ENCODE data around the gene RPN2. TPM values are rescaled to one million over a fixed set of nuclear protein-coding genes. Genes with fewer than 3 reads are reported as not detected.

The RPN2 gene
- total RNA-seq, 4 donors from 2014 or later = 74.4 to 161 (median 107) TPM

GRCh38 chr20:37279820-37280219 is 100.7 kb downstream of the RPN2 start:
- no peaks in the 10 kb centered on the region for H3K36me3 ChIP-seq
- TF ChIP-seq, protein P1, sequence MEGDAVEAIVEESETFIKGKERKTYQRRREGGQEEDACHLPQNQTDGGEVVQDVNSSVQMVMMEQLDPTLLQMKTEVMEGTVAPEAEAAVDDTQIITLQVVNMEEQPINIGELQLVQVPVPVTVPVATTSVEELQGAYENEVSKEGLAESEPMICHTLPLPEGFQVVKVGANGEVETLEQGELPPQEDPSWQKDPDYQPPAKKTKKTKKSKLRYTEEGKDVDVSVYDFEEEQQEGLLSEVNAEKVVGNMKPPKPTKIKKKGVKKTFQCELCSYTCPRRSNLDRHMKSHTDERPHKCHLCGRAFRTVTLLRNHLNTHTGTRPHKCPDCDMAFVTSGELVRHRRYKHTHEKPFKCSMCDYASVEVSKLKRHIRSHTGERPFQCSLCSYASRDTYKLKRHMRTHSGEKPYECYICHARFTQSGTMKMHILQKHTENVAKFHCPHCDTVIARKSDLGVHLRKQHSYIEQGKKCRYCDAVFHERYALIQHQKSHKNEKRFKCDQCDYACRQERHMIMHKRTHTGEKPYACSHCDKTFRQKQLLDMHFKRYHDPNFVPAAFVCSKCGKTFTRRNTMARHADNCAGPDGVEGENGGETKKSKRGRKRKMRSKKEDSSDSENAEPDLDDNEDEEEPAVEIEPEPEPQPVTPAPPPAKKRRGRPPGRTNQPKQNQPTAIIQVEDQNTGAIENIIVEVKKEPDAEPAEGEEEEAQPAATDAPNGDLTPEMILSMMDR (IDR thresholded peaks at IDR 0.05) = no peak
- no peak for TF ChIP-seq POLR2A (IDR thresholded peaks at IDR 0.05)

GRCh38 chr20:37280403-37280802 is 101.3 kb downstream of the RPN2 start:
- TF ChIP-seq POLR2A (IDR thresholded peaks at IDR 0.05) = no peak
- TF ChIP-seq, protein P1 (IDR thresholded peaks at IDR 0.05) = no peak
- Histone ChIP-seq H3K27me3 (no peaks in the 10 kb centered on the region), H3K9me3 (no peaks in the 10 kb centered on the region), H3K36me3 (no peaks in the 10 kb centered on the region), H3K4me1 (no peaks in the 10 kb centered on the region), H3K27ac (no peak overlapping the region), H3K4me3 (no peak overlapping the region)
- DNase-seq = no peak
- intact Hi-C loops (cut with DNase I; ENCODE audit: low total_unique reads) = loop anchor here (5.0 kb wide), 1 partner anchor 102 kb away; no protein-coding TSS in a partner anchor

More at GRCh38 chr20:37279820-37280219, 100.7 kb downstream of the RPN2 start:
- no peaks in the 10 kb centered on the region for H3K4me1 ChIP-seq
- no peaks in the 10 kb centered on the region for H3K27me3 ChIP-seq
- no peak overlapping the region for H3K4me3 ChIP-seq
- intact Hi-C loops (cut with DNase I; ENCODE audit: low total_unique reads) = loop anchor here (5.0 kb wide), 1 partner anchor 102 kb away; no protein-coding TSS in a partner anchor
- H3K9me3 ChIP-seq = no peaks in the 10 kb centered on the region
- DNase-seq = no peak
- no peak overlapping the region for H3K27ac ChIP-seq

- intact Hi-C loops (cut with DNase I; ENCODE audit: low total_unique reads) = loop anchor here (5.0 kb wide), 1 partner anchor 100 kb away; no protein-coding TSS in a partner anchor
- Histone ChIP-seq H3K36me3 (no peaks in the 10 kb centered on the region), H3K9me3 (no peaks in the 10 kb centered on the region), H3K27me3 (no peaks in the 10 kb centered on the region), H3K4me1 (no peaks in the 10 kb centered on the region), H3K27ac (peak overlapping the region; percentile 46 to 55), H3K4me3 (no peak overlapping the region)
- peak; percentile 50 to 65 for DNase-seq
- TF ChIP-seq POLR2A (IDR thresholded peaks at IDR 0.05) = no peak
- TF ChIP-seq, protein P1 (IDR thresholded peaks at IDR 0.05) = peak; percentile 60 to 73 (median 68)
These were observed 103.4 kb downstream of the RPN2 start for GRCh38 chr20:37282556-37282955.

- Histone ChIP-seq H3K4me3 (no peak overlapping the region), H3K4me1 (no peaks in the 10 kb centered on the region), H3K27me3 (no peaks in the 10 kb centered on the region), H3K9me3 (no peaks in the 10 kb centered on the region), H3K27ac (no peak overlapping the region), H3K36me3 (no peaks in the 10 kb centered on the region)
- TF ChIP-seq POLR2A (IDR thresholded peaks at IDR 0.05) = no peak
- TF ChIP-seq, protein P1 (IDR thresholded peaks at IDR 0.05) = no peak
- intact Hi-C loops (cut with DNase I; ENCODE audit: low total_unique reads) = loop anchor here (5.0 kb wide), 1 partner anchor 99 kb away; no protein-coding TSS in a partner anchor
- DNase-seq = no peak
These were observed 104.5 kb downstream of the RPN2 start for GRCh38 chr20:37283530-37284195.

- no peaks in the 10 kb centered on the region for H3K36me3 ChIP-seq
- no peaks in the 10 kb centered on the region for H3K27me3 ChIP-seq
- no peaks in the 10 kb centered on the region for H3K9me3 ChIP-seq
- H3K4me1 ChIP-seq = no peaks in the 10 kb centered on the region
- H3K27ac ChIP-seq = no peak overlapping the region
- H3K4me3 ChIP-seq = no peak overlapping the region
- no peak for TF ChIP-seq POLR2A (IDR thresholded peaks at IDR 0.05)
- TF ChIP-seq, protein P1 (IDR thresholded peaks at IDR 0.05) = no peak
- intact Hi-C loops (cut with DNase I; ENCODE audit: low total_unique reads) = loop anchor here (5.0 kb wide), 1 partner anchor 98 kb away; no protein-coding TSS in a partner anchor
- no peak for DNase-seq
These were observed 105.6 kb downstream of the RPN2 start for GRCh38 chr20:37284691-37285161.

Data from uterus (tissue), 4 donors.